Hepatocyte (in vitro differentiated cells): ENCODE measurements around the gene SPTBN2. TPM values are rescaled to one million over a fixed set of nuclear protein-coding genes. Genes with fewer than 3 reads are reported as not detected.
A peak's percentile ranks its signal among the peaks of the same experiment; 100 is the strongest.

Source experiments
- DNase-seq: peaks from one replicate; pipeline ENCODE4 v3.0.0-alpha.2; 2016; ENCODE audit warnings: low spot score
- H2AFZ ChIP-seq: fragments of 200-600 bp; sonication (generic); 2 replicates; pipeline ENCODE4 v1.6.0; 2016; ENCODE audit warnings: antibody characterized with exemption, mild to moderate bottlenecking
- H3K27ac ChIP-seq: fragments of 200-600 bp; sonication (generic); 2 replicates; pipeline ENCODE4 v1.5.1; 2016; ENCODE audit warnings: mild to moderate bottlenecking
- H3K27me3 ChIP-seq: fragments of 200-600 bp; sonication (generic); 2 replicates; pipeline ENCODE4 v1.6.1; 2016
- H3K36me3 ChIP-seq: fragments of 200-600 bp; sonication (generic); replicated peaks from 2 replicates; pipeline ENCODE4 v1.5.1; 2016; ENCODE audit warnings: low read depth; ENCODE audit not compliant: insufficient read depth
- H3K4me1 ChIP-seq: fragments of 200-600 bp; sonication (generic); 2 replicates; pipeline ENCODE4 v1.5.1; 2016; ENCODE audit warnings: mild to moderate bottlenecking, moderate library complexity; ENCODE audit not compliant: insufficient read depth
- H3K4me2 ChIP-seq: fragments of 200-600 bp; sonication (generic); 2 replicates; pipeline ENCODE4 v1.6.0; 2016
- H3K4me3 ChIP-seq: fragments of 200-600 bp; sonication (generic); 2 replicates; pipeline ENCODE4 v1.5.1; 2016; ENCODE audit warnings: mild to moderate bottlenecking
- H3K79me2 ChIP-seq: fragments of 200-600 bp; sonication (generic); 2 replicates; pipeline ENCODE4 v1.6.0; 2017; ENCODE audit warnings: mild to moderate bottlenecking
- H3K9me2 ChIP-seq: fragments of 200-600 bp; sonication (generic); replicated peaks from 2 replicates; pipeline ENCODE4 v1.6.0; 2017; ENCODE audit warnings: mild to moderate bottlenecking; ENCODE audit not compliant: insufficient read depth
- H3K9me3 ChIP-seq: fragments of 200-600 bp; sonication (generic); 2 replicates; pipeline ENCODE4 v1.5.1; 2016; ENCODE audit warnings: low read depth, mild to moderate bottlenecking
- H4K20me1 ChIP-seq: fragments of 200-600 bp; sonication (generic); 2 replicates; pipeline ENCODE4 v1.6.0; 2016; ENCODE audit warnings: mild to moderate bottlenecking; ENCODE audit not compliant: insufficient read depth, poor library complexity, severe bottlenecking
- EZH2 ChIP-seq: fragments of 200-600 bp; sonication (generic); IDR thresholded peaks from 2 replicates; pipeline ENCODE4 v1.6.1; 2016; ENCODE audit warnings: antibody characterized with exemption, mild to moderate bottlenecking, borderline replicate concordance
- EZH2phosphoT487 ChIP-seq: fragments of 200-600 bp; sonication (generic); IDR thresholded peaks from one replicate; pipeline ENCODE4 v1.6.1; 2018; ENCODE audit warnings: antibody characterized with exemption, mild to moderate bottlenecking, low read depth, moderate library complexity; ENCODE audit not compliant: unreplicated experiment, severe bottlenecking
- WGBS: methylation state at CpG from one replicate; pipeline ENCODE4 v1.1.6; 2016; ENCODE audit warnings: low lambda C conversion rate; ENCODE audit errors: missing lambda C conversion rate; 5-methylcytosine and 5-hydroxymethylcytosine counted together
- polyA plus RNA-seq: library from polyadenylated mRNA; unstranded; fragments of >200 nt; fragmentation: Nextera tagmentation; extraction: Ambion mirVana; gene quantifications from 2 replicates; pipeline ENCODE4 v1.2.1, GENCODE V29; 2016
- total RNA-seq: library from RNA; depleted of rRNA; stranded (reverse); fragments of >200 nt; gene quantifications from 2 replicates; pipeline ENCODE4 v1.2.3, GENCODE V29; 2014
- TF ChIP-seq, protein P1 (sequence below): fragments of 200-600 bp; sonication (generic); IDR thresholded peaks from 2 replicates; pipeline ENCODE4 v1.5.1; 2016; ENCODE audit warnings: antibody characterized with exemption, mild to moderate bottlenecking; ENCODE audit not compliant: poor library complexity

SPTBN2 gene
- total and polyA plus RNA-seq, 2 experiments from 2014 or later, result 152 to 177 TPM

DNA sequence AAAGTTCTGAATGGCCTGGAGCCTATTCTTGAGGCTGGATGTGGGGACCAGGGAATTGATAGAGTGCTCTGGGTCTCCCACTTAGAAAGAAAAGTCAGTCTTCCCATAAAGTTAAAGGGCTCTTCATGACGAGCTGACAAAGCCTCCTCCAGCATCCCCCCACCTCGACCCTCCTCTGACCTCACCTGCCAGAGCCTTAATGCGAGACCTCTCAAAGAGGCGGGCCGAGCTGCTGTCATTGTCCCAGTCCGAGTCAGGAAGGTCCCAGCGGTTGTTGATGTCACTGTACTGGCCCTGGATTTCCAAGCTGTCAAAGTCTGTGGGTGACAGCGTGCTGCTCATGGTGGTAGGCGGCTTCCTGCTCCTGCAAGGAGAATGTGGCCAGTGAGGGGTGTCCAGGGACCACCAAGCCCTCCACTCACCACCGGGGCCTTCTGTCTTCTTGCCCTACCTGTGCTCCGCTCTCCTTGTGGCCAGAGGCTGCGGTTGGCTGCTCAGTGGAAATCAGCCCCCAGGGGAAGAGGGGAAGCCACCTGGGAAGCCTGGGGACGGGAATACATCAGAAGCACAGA lies 8.0 kb downstream of the SPTBN2 start:
- Histone ChIP-seq H4K20me1 (no peaks in the 10 kb centered on the region), H3K4me1 (peaks cover 23% of the 10 kb centered on the region), H3K27me3 (no peaks in the 10 kb centered on the region), H2AFZ (no peak overlapping the region), H3K9me3 (no peaks in the 10 kb centered on the region), H3K4me2 (no peak overlapping the region), H3K9me2 (no peaks in the 10 kb centered on the region), H3K4me3 (no peak overlapping the region), H3K36me3 (no peaks in the 10 kb centered on the region), H3K79me2 (peaks cover 19% of the 10 kb centered on the region), H3K27ac (peak overlapping the region; percentile 4)
- TF ChIP-seq EZH2, result no peak
- TF ChIP-seq, protein P1, sequence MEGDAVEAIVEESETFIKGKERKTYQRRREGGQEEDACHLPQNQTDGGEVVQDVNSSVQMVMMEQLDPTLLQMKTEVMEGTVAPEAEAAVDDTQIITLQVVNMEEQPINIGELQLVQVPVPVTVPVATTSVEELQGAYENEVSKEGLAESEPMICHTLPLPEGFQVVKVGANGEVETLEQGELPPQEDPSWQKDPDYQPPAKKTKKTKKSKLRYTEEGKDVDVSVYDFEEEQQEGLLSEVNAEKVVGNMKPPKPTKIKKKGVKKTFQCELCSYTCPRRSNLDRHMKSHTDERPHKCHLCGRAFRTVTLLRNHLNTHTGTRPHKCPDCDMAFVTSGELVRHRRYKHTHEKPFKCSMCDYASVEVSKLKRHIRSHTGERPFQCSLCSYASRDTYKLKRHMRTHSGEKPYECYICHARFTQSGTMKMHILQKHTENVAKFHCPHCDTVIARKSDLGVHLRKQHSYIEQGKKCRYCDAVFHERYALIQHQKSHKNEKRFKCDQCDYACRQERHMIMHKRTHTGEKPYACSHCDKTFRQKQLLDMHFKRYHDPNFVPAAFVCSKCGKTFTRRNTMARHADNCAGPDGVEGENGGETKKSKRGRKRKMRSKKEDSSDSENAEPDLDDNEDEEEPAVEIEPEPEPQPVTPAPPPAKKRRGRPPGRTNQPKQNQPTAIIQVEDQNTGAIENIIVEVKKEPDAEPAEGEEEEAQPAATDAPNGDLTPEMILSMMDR, result no peak
- TF ChIP-seq EZH2phosphoT487, result no peak
- no peak for DNase-seq
- WGBS, result 90% methylated on average over 13 of the region's 13 CpGs

DNA sequence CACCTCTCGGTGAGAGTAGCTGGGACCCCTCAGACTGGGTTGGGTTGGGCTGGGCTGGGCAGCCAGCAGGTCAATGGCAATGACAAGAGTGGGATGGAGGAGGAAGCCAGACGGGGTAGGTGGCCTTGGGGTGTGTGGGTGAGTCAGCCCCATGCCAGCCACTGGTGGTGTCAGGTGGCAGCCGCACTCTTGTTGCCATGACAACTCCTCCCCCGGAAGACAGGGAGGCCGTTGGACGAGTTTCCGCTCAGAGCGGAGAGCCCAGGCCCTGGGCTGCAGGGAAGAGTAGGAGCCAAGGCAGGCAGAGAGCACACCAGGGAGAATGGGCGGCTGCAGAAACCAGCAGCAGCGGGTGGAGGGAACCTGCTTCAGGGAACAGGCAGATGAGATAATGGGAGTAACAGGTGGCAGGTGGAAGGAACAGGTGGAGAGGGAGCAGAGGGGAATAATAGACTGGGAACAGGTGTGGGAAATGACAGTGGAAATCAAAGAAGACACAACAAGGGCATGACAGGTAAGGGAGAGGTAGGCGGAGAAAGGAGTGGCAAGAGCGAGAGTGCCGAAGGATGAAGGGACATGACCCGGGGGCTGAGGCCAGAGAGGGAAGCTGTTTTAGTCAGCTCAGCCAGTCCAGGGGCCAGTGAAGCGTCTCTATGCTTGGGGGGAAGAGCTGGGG lies 8.7 kb downstream of the SPTBN2 start:
- Histone ChIP-seq H3K36me3 (no peaks in the 10 kb centered on the region), H3K27me3 (no peaks in the 10 kb centered on the region), H3K4me2 (no peak overlapping the region), H4K20me1 (no peaks in the 10 kb centered on the region), H3K9me2 (no peaks in the 10 kb centered on the region), H3K4me3 (no peak overlapping the region), H3K79me2 (peaks cover 13% of the 10 kb centered on the region), H3K27ac (peak overlapping the region; percentile 71), H2AFZ (no peak overlapping the region), H3K4me1 (peaks cover 23% of the 10 kb centered on the region), H3K9me3 (no peaks in the 10 kb centered on the region)
- peak; percentile 74 for DNase-seq
- WGBS, result 60% methylated on average over 15 of the region's 15 CpGs
- TF ChIP-seq, protein P1, result no peak
- TF ChIP-seq EZH2 (no peak), EZH2phosphoT487 (no peak)

DNA sequence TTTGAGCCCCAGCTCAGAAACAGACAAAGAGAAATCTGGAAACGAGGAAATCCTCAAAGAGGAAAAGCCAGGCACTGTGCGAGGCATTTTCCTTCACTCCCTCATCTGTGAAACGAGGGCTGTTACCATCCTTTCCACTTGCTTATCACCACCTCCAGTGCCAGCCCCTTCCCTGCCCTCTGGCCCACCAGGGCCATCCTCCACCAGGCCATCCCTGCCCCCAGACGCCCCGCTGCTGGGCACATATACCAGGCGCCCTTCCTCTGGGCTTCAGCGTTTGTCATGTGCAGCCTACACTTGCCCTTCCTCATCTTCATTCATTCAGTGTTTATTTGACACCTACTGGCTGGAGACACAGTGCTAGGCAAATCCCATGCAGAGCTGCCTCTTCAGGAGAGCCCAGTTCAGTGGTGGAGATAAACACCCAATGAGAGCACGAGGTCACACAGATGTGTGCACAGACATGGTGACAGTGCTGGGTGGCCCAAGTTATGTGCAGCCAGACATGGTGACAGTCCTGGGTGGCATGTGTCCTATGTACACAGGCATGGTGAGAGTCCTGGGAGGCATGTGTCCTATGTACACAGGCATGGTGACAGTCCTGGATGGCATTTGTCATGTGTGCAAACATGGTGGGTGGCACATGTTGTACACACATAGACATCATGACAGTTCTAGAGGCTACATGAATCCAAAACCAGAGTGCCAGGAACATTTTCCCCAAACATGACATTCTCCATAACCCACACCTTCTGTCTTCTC lies 9.7 kb downstream of the SPTBN2 start:
- no peak overlapping the region for H3K4me3 ChIP-seq
- no peak for TF ChIP-seq EZH2
- no peak for TF ChIP-seq EZH2phosphoT487
- TF ChIP-seq, protein P1, result no peak
- H3K9me3 ChIP-seq, result no peaks in the 10 kb centered on the region
- no peak overlapping the region for H2AFZ ChIP-seq
- H3K79me2 ChIP-seq, result peaks cover 4% of the 10 kb centered on the region
- no peaks in the 10 kb centered on the region for H3K9me2 ChIP-seq
- H3K4me1 ChIP-seq, result peaks cover 23% of the 10 kb centered on the region
- no peaks in the 10 kb centered on the region for H3K36me3 ChIP-seq
- no peaks in the 10 kb centered on the region for H4K20me1 ChIP-seq
- H3K27ac ChIP-seq, result peak overlapping the region; percentile 71
- no peak for DNase-seq
- peak overlapping the region; percentile 62 for H3K4me2 ChIP-seq
- 86% methylated on average over 8 of the region's 8 CpGs for WGBS
- no peaks in the 10 kb centered on the region for H3K27me3 ChIP-seq
